ENCODE data around the gene PHF14. TPM values are rescaled to one million over a fixed set of nuclear protein-coding genes. Genes with fewer than 3 reads are reported as not detected.
"Not testable (repeated sequence)": the region's sequence is repeated elsewhere in the genome, so short reads cannot be mapped to it uniquely, and the experiment has no call there.

PHF14 gene
- total RNA-seq, 1 donor from 2014 or later: 16.4 TPM

DNA sequence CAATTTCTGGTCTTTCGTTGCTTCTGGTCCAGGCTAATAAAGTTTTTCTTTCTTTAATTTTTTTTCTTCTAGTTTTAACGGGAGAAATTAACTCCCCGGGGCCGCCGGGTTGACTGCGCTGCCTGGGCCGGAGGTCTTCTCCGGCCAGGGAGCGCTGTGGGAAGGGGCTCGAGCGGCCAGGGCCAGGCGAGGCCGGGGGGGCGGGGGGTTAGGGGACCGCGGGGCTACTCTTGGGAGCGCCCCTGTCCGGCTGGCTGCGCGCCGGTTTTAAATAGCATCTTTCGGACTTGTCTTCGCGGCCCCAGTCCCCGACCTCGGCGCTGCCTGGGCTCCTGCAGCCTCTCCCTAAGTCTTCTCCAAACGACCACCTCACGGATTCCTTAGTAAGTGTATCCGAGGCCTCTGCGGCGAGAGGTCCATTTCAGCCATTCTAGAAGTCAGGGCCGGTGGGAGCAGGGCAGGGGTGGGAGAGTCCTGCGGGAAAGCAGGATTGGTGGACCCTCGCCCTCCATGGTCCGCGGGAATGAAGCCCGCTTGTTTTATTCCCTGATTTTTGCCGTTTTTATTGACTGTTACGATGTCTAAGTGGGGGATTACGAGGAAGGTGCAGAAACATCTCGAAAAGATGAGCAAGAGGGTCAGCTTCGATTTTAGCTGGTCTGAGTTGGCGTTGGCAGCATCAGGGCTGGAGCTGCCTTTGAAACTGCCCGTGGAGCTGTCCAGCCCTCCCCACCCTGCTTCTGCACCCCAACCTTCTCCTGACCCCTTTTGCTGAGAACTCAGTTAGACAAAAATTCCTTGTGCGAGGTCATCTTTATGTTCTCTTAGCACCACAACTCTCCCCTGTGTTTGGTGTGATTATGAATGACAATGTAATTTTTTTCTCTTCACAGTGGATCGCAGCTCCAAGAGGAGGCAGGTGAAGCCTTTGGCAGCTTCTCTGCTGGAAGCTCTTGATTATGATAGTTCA lies 555 bp downstream of the PHF14 start:
- ATAC-seq (peak; percentile 49), DNase-seq (peak; percentile 57)
- intact Hi-C loops (cut with micrococcal nuclease): no loop called here

DNA sequence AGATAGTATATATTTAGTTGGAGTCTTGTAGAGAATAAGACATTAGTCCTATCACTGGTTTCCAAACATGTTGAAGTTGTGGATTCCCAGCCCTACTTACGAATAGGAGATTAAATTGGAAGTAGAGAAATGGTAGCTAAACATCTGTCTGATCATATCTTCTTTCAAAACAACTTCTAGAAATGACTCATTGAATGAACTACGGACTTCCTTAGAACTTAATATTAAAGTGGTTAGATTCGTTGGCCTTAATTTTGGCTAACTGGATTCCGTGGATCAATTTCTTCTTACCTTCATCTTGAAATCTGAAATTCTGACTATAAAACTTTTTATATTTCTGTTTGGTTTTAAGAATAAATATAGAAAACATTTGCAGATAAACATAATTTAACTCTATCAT lies 3.4 kb downstream of the PHF14 start:
- DNase-seq (no peak), ATAC-seq (no peak)

DNA sequence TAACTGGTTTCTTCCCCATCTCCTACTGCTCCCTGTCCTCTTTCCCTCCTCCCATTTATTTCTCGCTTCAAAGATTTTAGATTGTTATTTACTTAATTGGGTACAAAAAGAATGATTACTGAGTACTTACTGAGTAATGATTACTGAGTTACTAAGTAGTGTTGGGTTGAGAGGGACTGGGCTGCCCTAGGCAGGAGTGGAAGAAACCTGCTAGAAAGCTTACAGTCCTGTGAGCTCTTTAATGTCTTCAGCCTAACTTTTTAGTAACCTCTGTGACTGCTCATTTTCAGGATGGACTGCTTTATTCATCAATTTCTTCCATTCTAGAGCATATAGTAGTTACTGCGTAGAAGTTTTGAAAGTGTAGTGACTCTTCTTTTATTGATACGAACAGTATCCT lies 7.6 kb downstream of the PHF14 start:
- DNase-seq: no peak
- intact Hi-C loops (cut with micrococcal nuclease): no loop called here
- no peak for ATAC-seq

More for the DNA sequence above, 3.4 kb downstream of the PHF14 start:
- intact Hi-C loops (cut with micrococcal nuclease): no loop called here

DNA sequence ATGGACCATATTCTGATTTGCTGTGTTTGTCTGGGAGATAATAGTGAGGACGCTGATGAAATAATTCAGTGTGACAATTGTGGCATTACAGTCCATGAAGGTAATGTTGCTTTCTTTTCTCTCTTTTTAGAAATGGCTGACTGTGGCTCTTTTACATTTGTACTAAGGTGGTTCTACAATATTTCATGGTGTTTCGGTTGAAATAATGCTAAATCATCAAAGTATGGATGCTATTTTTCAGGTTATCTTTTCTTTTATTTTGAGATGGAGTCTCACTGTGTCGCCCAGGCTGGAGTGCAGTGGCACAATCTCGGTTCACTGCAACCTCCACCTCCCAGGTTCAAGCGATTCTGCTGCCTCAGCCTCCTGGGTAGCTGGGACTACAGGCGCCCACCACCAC lies 17.1 kb downstream of the PHF14 start:
- DNase-seq; ATAC-seq; intact Hi-C loops (cut with micrococcal nuclease): not testable (repeated sequence)

DNA sequence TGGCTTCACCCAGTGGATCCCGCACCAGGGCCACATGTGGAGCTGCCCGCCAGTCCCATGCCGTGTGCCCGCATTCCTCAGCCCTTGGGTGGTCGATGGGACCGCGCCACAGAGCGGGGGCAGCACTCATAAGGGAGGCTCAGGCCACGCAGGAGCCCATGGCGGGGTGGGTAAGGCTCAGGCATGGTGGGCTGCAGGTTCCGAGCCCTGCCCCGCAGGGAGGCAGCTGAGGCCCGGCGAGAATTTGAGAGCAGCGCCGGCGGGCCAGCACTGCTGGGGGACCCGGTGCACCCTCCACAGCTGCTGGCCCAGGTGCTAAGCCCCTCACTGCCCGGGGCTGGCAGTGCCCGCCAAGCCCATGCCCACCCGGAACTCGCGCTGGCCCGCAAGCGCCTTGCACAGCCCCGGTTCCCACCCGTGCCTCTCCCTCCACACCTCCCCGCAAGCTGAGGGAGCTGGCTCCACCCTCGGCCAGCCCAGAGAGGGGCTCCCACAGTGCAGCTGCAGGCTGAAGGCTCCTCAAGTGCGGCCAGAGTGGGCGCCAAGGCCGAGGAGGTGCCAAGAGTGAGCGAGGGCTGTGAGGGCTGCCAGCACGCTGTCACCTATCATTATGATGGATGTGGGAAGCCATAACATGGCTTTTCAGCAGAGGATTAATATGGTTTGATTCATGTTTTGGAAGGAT lies 22.0 kb downstream of the PHF14 start:
- ATAC-seq; DNase-seq; intact Hi-C loops (cut with micrococcal nuclease): not testable (repeated sequence)

DNA sequence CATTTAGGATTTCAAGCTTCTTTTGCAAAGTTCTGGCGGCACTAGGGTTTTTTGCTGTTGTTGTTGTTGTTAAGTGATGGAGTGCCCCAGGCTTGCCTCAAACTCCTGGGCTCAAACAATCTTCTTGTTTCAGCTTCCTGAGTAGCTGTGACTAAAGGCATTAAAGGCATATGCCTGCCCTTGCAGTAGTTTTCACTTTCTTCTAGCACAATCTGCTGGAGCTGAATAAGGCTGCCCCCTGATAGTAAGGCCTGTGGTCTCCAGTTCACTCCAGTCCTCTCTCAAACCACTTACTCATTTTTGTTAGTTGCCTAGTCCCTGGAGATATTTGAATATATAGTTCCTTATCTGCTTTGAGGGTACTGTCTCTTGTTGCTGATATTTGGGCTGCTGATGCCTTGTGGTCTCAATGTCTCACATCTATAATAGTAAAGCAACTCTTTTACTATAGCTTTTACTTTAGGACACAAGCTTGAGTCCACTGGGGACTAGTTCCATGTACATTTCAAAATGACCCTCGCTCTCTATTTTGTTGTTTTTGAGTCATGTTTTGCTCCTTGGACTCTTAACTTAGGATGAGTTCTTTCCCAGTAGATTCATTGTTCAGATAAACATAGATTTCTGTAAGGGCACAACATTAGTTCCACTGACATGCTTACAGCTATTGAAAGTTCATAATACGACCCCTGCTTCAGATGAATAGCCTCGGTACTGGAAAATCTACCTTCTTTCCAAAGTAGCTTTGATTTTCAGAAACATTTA lies 25.5 kb downstream of the PHF14 start:
- no peak for DNase-seq
- intact Hi-C loops (cut with micrococcal nuclease): no loop called here
- ATAC-seq: no peak

DNA sequence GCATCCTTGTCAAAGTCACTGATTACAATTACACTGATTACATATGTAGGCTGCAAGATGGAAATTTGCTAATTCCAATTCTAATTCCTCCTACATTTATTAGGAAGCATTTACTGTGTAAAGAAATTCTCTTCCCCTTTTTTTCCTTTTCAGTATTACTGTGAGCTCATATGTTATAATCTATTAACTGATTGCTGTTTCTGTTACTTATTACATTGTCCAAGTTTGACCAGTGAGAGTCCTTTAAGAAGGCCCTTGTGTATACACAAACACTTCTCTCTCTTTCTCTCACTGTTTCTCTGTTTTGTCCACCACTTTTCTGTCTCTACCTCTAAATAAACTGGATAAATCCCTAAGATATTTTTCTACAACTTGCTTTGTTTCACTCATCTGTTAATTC lies 31.5 kb downstream of the PHF14 start:
- no peak for ATAC-seq
- intact Hi-C loops (cut with micrococcal nuclease): no loop called here
- DNase-seq: no peak

DNA sequence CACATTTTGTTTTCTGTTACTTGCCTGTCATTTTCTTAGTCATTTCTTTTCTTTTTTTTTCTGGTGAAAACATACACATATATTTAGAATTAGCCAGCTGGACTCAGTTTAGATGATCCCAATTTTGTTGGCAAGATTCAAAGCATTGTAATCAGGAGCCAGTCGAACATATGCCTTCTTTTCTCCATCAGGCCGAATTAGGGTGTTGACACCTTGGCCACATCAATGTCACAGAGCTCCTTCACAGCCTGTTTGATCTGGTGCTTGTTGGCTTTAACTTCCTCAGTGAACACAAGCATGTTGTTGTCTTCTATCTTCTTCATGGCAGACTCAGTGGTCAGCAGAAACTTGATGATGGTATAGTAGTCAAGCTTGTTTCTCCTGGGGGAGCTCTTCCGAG lies 32.6 kb downstream of the PHF14 start:
- no peak for DNase-seq
- ATAC-seq: no peak
- intact Hi-C loops (cut with micrococcal nuclease): no loop called here

DNA sequence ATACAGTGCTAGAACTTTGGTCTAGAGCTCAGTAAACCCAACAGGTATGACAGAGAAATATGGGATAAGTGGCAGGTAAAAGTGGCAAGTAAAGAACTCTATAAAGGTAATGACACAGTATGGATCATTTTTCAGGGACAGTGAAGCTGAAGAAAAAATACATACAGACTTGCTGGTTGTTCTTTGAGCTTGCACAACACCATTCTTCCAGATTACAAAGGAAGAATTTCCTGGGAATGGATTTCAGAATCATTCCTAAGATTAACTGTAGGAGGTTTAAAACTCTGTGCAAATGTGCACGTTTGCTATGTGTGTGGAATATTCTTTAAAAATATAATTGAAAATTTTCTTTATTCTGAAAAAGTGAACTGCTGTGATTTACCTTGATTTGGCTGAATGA lies 36.0 kb downstream of the PHF14 start:
- DNase-seq: no peak
- intact Hi-C loops (cut with micrococcal nuclease): no loop called here
- no peak for ATAC-seq

DNA sequence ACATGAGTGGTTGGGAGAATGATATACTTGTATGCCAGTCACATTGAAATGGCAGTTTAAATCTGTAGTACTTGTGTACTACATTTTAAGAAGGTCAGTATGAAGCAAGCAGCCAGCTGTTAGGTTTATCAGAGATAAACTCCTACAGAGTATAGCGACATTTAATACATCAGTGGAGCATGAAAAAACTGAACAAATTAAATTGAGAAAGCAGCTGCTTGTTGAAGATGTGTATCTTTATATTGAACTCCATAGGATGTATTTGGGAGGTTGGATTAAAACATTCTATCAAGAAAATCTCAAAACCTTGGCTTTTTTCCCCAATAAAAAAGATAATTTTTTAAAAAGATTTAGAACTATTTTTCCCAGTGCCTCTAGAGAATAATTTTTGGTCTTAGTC lies 47.8 kb downstream of the PHF14 start:
- ATAC-seq (no peak), DNase-seq (no peak)
- intact Hi-C loops (cut with micrococcal nuclease): no loop called here

DNA sequence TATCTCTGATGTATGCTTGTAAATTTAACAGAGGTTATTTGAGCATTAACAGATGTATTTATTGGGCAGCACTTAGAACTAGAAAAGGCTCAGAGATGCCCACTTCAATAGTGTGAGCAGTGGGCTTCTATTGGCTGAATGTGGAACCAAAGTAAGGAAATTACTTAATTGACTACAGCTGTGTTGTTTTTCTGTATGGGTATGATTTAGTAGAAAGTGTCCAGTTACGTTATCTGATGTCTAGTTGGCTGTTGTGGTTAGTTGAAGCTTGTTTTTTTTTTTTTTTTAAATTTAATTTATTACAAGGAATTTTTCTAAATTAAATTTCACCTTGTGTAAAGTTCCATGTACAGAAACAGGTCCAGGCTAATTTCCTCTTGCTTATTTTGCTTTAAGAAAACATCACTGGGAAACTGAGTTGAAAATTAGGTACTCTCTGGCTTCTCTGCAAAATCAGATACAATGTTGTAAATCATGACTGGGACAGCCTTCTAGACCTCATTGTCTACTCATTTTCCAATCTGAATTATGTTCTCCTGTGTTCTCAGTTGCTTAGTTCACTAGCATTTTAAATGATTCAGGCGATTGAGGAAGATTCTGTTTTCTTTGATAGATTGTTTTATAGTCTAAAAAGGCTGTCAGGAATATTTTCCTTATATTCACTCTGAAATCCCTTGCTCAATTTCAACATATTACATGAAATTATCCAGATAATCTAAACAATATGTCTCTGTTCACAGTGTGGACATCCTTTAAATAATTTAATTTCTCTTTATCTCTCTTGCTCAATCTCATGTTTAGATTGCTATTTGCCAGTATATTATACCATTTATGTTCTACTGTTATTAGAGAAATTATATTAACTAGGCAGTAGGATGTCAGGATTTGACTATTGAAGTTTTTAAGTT lies 53.0 kb downstream of the PHF14 start:
- ATAC-seq (no peak), DNase-seq (no peak)
- intact Hi-C loops (cut with micrococcal nuclease): no loop called here

DNA sequence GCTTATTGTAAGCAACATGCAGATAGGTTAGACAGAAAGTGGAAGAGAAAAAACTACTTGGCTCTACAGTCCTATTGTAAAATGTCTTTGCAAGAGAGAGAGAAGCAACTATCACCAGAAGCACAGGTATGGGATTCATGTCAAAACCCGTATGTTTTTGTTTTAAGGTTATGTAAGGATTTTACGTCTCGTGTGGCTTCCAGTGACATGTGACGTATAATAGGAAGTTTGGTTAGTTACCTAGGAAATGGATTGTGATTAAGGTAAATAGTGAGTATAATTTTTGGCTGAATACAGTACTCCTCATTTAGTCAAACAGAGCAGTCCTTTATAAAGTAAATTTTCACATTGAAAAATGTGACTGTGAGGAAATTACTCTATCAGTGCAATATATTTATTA lies 62.0 kb downstream of the PHF14 start:
- no peak for DNase-seq
- intact Hi-C loops (cut with micrococcal nuclease): no loop called here
- no peak for ATAC-seq

DNA sequence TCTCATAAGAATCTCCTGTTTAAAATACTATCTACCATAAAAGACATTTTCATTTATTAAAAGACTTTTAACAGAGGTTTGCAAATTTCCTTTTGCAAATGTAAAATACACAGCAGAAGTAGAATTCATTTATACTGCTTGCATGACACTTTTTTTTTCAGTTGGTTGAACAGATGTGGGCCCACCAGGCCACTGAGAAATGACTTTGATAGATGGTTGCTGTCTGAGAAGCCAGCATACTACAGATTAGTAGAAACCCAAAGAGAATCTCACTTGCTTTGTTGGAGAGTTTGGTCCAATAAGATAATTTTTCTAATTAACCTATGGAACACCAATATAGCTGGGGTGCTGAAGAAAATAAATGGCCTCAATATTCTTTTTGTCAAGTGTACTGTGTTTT lies 66.3 kb downstream of the PHF14 start:
- intact Hi-C loops (cut with micrococcal nuclease): no loop called here
- ATAC-seq (no peak), DNase-seq (no peak)

DNA sequence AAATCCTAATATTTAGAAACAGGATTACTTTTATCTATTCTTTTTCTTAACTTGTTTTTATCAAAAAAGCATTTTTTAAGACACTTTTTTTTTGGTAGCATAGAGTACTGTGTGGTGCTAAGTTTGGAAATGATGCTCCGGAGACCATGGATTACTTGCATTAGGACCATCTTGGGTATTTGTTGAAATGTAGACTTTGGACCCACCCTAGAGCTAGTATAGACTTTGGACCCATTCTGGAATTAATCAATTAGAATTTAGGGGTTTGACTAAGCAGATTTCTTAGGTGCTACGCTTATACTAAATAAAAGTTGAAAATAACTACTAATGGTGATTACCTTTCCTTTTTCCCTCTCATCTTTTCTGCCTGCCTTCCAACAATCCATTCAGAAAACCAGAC lies 80.4 kb downstream of the PHF14 start:
- no peak for ATAC-seq

DNA sequence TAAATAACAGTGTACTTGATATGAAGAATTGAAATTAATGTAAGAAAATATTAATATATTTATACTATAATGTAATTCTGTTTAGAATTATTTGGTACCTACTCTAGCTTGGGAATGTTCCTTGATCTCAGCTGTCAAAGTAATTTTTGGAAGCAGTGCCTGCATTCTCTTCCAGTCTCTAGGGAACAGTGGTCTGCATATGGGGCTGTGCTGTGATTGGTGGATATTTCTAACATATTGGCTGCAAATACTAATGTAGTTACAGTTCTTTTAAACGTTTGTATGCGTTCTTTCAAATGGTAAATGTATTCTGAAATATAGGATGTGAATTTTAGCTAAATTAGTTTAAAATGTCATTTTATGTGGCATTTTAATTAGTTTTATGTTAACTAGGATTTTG lies 87.2 kb downstream of the PHF14 start:
- DNase-seq (no peak), ATAC-seq (no peak)
- intact Hi-C loops (cut with micrococcal nuclease): no loop called here

More for the DNA sequence above, 80.4 kb downstream of the PHF14 start:
- intact Hi-C loops (cut with micrococcal nuclease): no loop called here
- DNase-seq: no peak

DNA sequence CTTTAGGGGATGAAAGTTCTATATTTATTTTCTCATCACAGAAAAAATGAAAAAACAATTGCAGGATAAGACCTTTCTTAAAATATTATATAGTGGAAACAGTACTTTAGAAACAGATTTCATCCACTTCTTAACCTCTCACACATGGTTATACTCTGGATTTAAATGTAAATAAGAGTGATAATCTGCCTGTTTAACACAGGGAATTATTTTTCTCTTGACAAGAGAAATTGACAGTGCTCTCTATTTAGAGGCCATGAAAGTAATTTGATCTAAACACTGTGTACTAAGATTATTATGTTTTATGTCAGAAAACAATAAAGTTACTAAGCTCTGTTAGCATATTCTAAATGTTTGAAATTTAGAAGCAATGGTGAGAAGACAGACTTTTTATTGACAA lies 88.4 kb downstream of the PHF14 start:
- ATAC-seq (no peak), DNase-seq (no peak)
- intact Hi-C loops (cut with micrococcal nuclease): no loop called here

DNA sequence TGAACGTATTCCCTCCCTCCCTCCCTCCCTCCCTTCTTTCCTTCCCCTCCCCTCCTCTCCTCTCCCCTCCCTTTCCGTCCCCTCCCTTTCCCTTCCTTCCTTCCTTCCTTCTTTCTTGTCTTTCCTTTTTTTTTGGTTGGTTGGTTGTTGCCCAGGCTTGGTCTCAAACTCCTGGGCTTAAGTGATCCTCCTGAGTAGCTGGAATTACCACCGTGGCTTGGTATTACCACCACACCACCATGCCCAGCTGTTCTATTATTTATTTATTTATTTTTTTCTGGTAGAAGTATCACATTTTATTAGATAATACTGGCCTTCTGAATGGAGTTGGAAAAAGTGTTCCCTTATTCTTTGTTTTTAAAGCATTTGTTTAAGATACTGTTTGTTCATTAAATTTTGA lies 95.9 kb downstream of the PHF14 start:
- intact Hi-C loops (cut with micrococcal nuclease): no loop called here
- no peak for DNase-seq
- ATAC-seq: no peak

DNA sequence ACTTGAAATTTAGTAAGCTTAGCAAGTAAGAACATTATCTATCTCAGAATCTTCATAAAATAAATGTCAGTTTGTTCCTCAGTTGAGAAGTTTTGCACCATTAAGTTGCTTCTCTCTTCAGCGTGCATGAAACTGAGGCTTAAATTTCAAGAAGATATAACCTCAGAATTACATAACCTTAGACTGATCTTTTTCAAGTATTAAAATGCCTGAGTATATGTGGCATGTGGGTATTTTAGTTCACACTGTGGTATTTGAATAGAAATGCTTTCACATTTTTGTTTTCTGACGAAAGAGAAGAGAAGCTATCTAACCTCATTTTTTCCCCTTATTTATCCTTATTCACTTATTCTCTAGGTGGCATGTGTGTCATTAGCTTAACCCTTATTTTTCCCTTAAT lies 104.1 kb downstream of the PHF14 start:
- ATAC-seq (no peak), DNase-seq (no peak)
- intact Hi-C loops (cut with micrococcal nuclease): no loop called here

All from left ventricle myocardium superior (tissue), 1 donor.